Fibroblast of pulmonary artery (primary cell): ENCODE measurements around the gene COL4A2.

Experiments
- DNase-seq: peaks from one replicate; pipeline ENCODE4 v3.0.0-alpha.2; 2010; ENCODE audit warnings: low read depth
- H3K4me3 ChIP-seq: replicated peaks from 2 replicates; pipeline ENCODE4 v1.5.1; 2011; ENCODE audit warnings: low read depth, mild to moderate bottlenecking, control low read depth, low read length, moderate library complexity
- CTCF ChIP-seq: IDR thresholded peaks from 2 replicates; pipeline ENCODE4 v1.5.1; 2011; ENCODE audit warnings: mild to moderate bottlenecking, control low read depth, low read length, inconsistent platforms; ENCODE audit errors: missing control alignments

The COL4A2 gene

DNA sequence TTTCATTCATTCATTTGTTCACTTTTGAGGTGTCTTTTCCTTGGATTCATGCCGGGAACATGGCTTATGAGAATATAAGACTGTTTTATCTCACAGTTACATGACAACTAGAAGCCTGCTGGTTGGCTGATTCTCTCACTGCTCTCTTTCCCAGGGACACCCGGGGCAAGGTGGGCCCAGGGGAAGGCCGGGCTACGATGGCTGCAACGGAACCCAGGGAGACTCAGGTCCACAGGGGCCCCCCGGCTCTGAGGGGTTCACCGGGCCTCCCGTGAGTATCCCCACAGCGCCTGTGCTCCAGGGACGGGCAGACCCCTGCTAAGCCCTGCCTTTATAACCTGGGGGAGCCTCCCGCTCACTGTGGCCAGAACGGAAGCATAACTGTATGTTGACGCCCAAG is 121.2 kb downstream of the COL4A2 start:
- DNase-seq: no peak
- no peak for TF ChIP-seq CTCF
- no peak overlapping the region for H3K4me3 ChIP-seq

DNA sequence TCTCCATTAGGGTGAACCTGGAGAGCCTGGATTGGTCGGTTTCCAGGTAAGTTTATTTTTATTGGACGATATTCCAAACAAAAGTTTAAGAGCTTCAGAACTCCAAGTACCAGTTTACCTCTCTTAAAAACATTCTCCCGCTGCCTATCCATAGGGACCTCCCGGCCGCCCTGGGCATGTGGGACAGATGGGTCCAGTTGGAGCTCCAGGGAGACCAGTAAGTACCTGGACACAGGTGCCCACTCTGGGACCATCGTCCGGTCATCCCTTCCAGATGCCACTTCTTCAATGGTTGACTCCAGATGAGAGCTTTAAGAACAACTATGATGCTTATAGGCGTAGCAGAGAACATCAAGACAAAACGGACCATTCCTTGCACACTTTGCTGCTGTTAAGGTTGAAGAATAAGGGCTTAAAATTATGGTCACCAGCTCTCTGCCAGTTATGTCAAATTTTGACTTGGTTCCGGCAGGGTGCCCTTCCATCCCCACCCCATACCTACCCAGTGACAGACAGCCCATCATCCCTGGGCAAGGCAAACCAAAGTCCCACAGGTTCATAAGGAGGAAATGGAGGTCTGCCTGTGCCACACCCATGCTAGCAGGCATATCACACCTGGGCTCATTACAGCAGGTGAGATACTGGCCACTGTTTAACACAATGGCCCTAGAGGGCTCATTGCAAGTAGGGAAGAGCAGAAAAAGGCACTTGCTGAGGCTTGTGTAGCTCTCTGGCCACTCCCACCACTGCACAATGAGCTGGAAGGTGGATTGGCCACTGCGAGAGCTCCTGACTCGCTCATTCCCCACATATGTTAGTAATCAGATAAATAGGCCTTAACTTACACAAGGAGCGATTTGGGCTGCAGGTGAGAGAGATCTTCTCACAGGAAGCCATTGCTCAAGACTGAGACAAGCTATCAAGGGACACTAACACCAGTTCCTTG is 123.6 kb downstream of the COL4A2 start:
- no peak for TF ChIP-seq CTCF

DNA sequence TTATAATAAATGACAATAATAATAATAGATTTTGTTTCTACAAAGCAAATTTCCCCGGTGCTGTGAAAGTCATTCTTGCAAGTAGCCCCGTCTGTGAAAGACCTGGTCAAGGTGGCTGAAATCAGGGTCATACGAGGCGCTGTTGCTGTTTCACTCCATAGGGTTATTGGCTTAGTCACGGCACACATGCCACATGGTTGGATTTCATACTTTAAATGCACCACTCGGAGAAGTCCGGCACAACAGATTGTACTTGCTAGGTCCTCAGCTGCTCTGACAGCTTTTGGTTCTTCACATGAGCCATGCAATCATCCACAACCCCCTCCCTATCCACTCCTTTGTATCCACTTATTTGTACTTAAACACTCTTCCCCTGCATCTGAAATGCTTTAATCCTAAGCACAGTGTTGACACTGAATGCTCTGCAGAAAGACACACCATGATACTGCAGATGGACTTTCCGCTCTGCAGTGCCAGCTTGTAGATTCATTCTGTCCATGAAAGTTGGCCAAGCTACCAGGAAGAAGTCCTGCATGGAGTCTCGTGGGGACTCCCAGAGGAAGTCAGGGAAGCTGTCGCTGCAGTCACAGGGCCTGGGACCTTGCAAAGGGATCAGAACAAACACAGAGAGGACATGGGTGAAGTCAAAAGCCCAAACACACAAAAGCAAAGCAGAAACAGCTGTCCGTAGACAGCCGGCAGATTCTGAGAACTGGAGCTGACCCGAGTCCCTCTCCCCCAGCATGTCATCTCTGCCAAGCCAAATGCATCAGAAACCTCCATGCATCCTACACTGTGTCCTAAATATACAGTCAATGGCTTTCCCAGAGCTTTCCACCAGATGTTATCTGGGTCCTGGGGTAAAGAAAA is 124.6 kb downstream of the COL4A2 start:
- TF ChIP-seq CTCF: no peak
- no peak for DNase-seq
- H3K4me3 ChIP-seq: no peak overlapping the region

More for the DNA sequence above, 123.6 kb downstream of the COL4A2 start:
- H3K4me3 ChIP-seq: no peak overlapping the region
- DNase-seq: no peak

DNA sequence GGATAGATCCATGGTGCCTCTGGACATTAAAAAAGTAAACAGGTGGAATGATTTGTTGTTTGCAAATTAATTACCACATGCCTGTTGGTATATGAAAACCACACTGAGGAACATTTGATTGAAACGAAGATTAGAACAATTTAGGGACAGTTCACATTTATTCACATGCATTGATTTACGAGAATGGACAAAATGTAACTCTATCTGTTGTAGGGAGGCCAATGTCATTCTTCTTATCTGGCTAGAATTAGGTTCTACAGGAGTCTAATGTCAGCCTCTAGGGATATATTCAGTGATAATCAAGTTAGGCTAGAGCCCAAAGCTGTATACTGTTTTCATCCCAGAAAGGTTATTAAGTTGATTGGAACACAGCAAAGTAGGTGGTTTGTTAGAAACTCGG is 125.4 kb downstream of the COL4A2 start:
- H3K4me3 ChIP-seq: no peak overlapping the region
- no peak for DNase-seq
- no peak for TF ChIP-seq CTCF

DNA sequence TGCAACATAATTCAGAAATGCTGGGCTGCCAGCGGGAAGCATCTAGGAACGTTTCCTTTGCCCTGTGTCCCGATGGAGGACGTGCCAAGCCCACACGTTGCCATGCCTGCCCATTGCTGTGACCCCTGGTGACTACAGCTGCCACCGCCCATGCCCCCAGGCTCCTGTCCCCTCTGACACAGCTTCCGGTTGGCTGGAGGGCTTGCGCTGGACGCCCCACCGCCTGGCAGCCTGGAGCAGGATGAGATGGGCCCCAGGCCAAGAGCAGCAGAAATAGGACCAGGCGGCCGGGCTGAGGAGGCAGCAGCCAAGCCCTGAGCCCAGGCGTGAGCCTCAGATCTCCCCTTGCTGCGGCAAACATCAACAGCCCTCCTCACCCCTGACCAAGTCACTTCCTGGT is 125.9 kb downstream of the COL4A2 start:
- TF ChIP-seq CTCF: no peak
- DNase-seq: no peak
- H3K4me3 ChIP-seq: no peak overlapping the region

GRCh38 chr13:110434629-110435028 is 127.5 kb downstream of the COL4A2 start:
- no peak for DNase-seq
- no peak for TF ChIP-seq CTCF
- no peak overlapping the region for H3K4me3 ChIP-seq
